ENCODE results near the gene GOLGA2. TPM values are rescaled to one million over a fixed set of nuclear protein-coding genes. Genes with fewer than 3 reads are reported as not detected.

GOLGA2 gene
- total RNA-seq, 1 donor from 2014 or later: 105 TPM

- peaks cover 18% of the 10 kb centered on the region for H3K4me1 Mint-ChIP-seq (ENCODE audit: low read depth, unreplicated experiment)
- H3K4me3 ChIP-seq (ENCODE audit: insufficient read depth, low read depth, low read length): peak overlapping the region; percentile 29
These were observed 57.7 kb downstream of the GOLGA2 start for GRCh38 chr9:128218172-128218517.

GRCh38 chr9:128216781-128217553, 58.8 kb downstream of the GOLGA2 start:
- Mint-ChIP-seq H3K27me3 (ENCODE audit: low read depth, unreplicated experiment) (peaks cover under 1% of the 10 kb centered on the region), H3K36me3 (ENCODE audit: low read depth, unreplicated experiment) (peaks cover 13% of the 10 kb centered on the region), H3K4me1 (ENCODE audit: low read depth, unreplicated experiment) (peaks cover 18% of the 10 kb centered on the region), H3K4me3 (ENCODE audit: unreplicated experiment) (no peak overlapping the region), H3K27ac (ENCODE audit: unreplicated experiment) (peak overlapping the region; percentile 96), H3K9me3 (ENCODE audit: unreplicated experiment) (no peaks in the 10 kb centered on the region)
- FAIRE-seq: no peak
- H3K9me3 ChIP-seq (ENCODE audit: insufficient read depth, low read depth, low read length): no peaks in the 10 kb centered on the region
- peak overlapping the region; percentile 47 for H3K4me2 ChIP-seq (ENCODE audit: low read length)
- H3K9ac ChIP-seq (ENCODE audit: low read length): peak overlapping the region; percentile 55
- H2AFZ ChIP-seq (ENCODE audit: low read depth, low read length): no peak overlapping the region
- H3K4me1 ChIP-seq (ENCODE audit: insufficient read depth, low read length): peaks cover 35% of the 10 kb centered on the region
- peak overlapping the region; percentile 70 for H3K27ac ChIP-seq (ENCODE audit: low read depth, low read length)
- H3K79me2 ChIP-seq (ENCODE audit: insufficient read depth, low read length): no peaks in the 10 kb centered on the region
- H3K4me3 ChIP-seq (ENCODE audit: insufficient read depth, low read depth, low read length): no peak overlapping the region
- H3K36me3 ChIP-seq (ENCODE audit: insufficient read depth, low read length): no peaks in the 10 kb centered on the region
- no peak for DNase-seq (ENCODE audit: low read depth)
- no peaks in the 10 kb centered on the region for H3K27me3 ChIP-seq (ENCODE audit: insufficient read depth, low read length)
- no peaks in the 10 kb centered on the region for H4K20me1 ChIP-seq (ENCODE audit: insufficient read depth, low read length)
- TF ChIP-seq EZH2 (IDR thresholded peaks at IDR 0.05; ENCODE audit: insufficient read depth, low read length) (no peak), CTCF (IDR thresholded peaks at IDR 0.05; ENCODE audit: insufficient read depth, low read depth, low read length) (no peak)

More at GRCh38 chr9:128218172-128218517, 57.7 kb downstream of the GOLGA2 start:
- Mint-ChIP-seq H3K4me3 (ENCODE audit: unreplicated experiment) (peak overlapping the region; percentile 62), H3K27me3 (ENCODE audit: low read depth, unreplicated experiment) (no peaks in the 10 kb centered on the region), H3K27ac (ENCODE audit: unreplicated experiment) (peak overlapping the region; percentile 44), H3K9me3 (ENCODE audit: unreplicated experiment) (no peaks in the 10 kb centered on the region), H3K36me3 (ENCODE audit: low read depth, unreplicated experiment) (peaks cover 18% of the 10 kb centered on the region)
- Histone ChIP-seq H2AFZ (ENCODE audit: low read depth, low read length) (peak overlapping the region; percentile 59), H3K27me3 (ENCODE audit: insufficient read depth, low read length) (no peaks in the 10 kb centered on the region), H3K9me3 (ENCODE audit: insufficient read depth, low read depth, low read length) (no peaks in the 10 kb centered on the region), H3K27ac (ENCODE audit: low read depth, low read length) (no peak overlapping the region), H3K36me3 (ENCODE audit: insufficient read depth, low read length) (no peaks in the 10 kb centered on the region), H3K79me2 (ENCODE audit: insufficient read depth, low read length) (no peaks in the 10 kb centered on the region), H3K4me2 (ENCODE audit: low read length) (peak overlapping the region; percentile 85), H3K4me1 (ENCODE audit: insufficient read depth, low read length) (peaks cover 35% of the 10 kb centered on the region), H3K9ac (ENCODE audit: low read length) (peak overlapping the region; percentile 49), H4K20me1 (ENCODE audit: insufficient read depth, low read length) (no peaks in the 10 kb centered on the region)
- no peak for DNase-seq (ENCODE audit: low read depth)
- no peak for FAIRE-seq
- TF ChIP-seq CTCF (IDR thresholded peaks at IDR 0.05; ENCODE audit: insufficient read depth, low read depth, low read length): no peak
- TF ChIP-seq EZH2 (IDR thresholded peaks at IDR 0.05; ENCODE audit: insufficient read depth, low read length): no peak
